Endodermal cell (in vitro differentiated cells): Measurements from ENCODE around the gene SLK. TPM values are rescaled to one million over a fixed set of nuclear protein-coding genes. Genes with fewer than 3 reads are reported as not detected.

Source experiments
- DNase-seq: peaks from one replicate; pipeline ENCODE4 v3.0.0-alpha.2; 2017
- H3K27ac ChIP-seq: 2 replicates; pipeline ENCODE4 v1.5.1; 2013; ENCODE audit warnings: mild to moderate bottlenecking, low read depth, low read length, moderate library complexity
- H3K27me3 ChIP-seq: 2 replicates; pipeline ENCODE4 v1.6.1; 2013; ENCODE audit warnings: mild to moderate bottlenecking, low read length, moderate library complexity; ENCODE audit not compliant: insufficient read depth, control insufficient read depth, poor library complexity, severe bottlenecking
- H3K36me3 ChIP-seq: 2 replicates; pipeline ENCODE4 v1.7.0; 2013; ENCODE audit warnings: mild to moderate bottlenecking, low read length, moderate library complexity; ENCODE audit not compliant: control insufficient read depth, insufficient read depth
- H3K4me1 ChIP-seq: one replicate; pipeline ENCODE4 v1.7.0; 2013; ENCODE audit warnings: low read length; ENCODE audit not compliant: control insufficient read depth, insufficient read depth
- H3K4me3 ChIP-seq: 2 replicates; pipeline ENCODE4 v1.5.1; 2013; ENCODE audit warnings: mild to moderate bottlenecking, low read length, moderate library complexity
- H3K9ac ChIP-seq: 2 replicates; pipeline ENCODE4 v1.6.1; 2013; ENCODE audit warnings: mild to moderate bottlenecking, low read length, moderate library complexity; ENCODE audit not compliant: poor library complexity, severe bottlenecking; ENCODE audit errors: extremely low read depth
- H3K9me3 ChIP-seq: 2 replicates; pipeline ENCODE4 v1.6.1; 2013; ENCODE audit warnings: mild to moderate bottlenecking, low read length, moderate library complexity; ENCODE audit not compliant: control insufficient read depth
- H3K27ac Mint-ChIP-seq: 2 replicates; pipeline ENCODE4 v1.8.0; 2020; ENCODE audit warnings: mixed read lengths
- H3K27me3 Mint-ChIP-seq: 2 replicates; pipeline ENCODE4 v1.8.0; 2021; ENCODE audit warnings: mild to moderate bottlenecking, mixed read lengths; ENCODE audit not compliant: insufficient read depth
- H3K36me3 Mint-ChIP-seq: 2 replicates; pipeline ENCODE4 v1.8.0; 2020; ENCODE audit warnings: low read depth, mixed read lengths
- H3K4me1 Mint-ChIP-seq: 2 replicates; pipeline ENCODE4 v1.8.0; 2020; ENCODE audit warnings: mixed read lengths
- H3K4me3 Mint-ChIP-seq: 2 replicates; pipeline ENCODE4 v1.8.0; 2020; ENCODE audit warnings: mild to moderate bottlenecking, moderate library complexity, mixed read lengths
- H3K9me3 Mint-ChIP-seq: 2 replicates; pipeline ENCODE4 v1.8.0; 2020; ENCODE audit warnings: mild to moderate bottlenecking, mixed read lengths
- CTCF ChIP-seq: fragments of 200-600 bp; sonication (generic); conservative IDR thresholded peaks from 2 replicates; pipeline ENCODE4 v1.5.0; 2021; ENCODE audit warnings: antibody characterized with exemption, mild to moderate bottlenecking
- WGBS, 2 experiments: methylation state at CpG; one replicate each; pipeline versions ENCODE4 v1.1.5 to v1.1.7; 2013; ENCODE audit warnings: missing lambda C conversion rate in 2 of 2, mixed read lengths in 1 of 2; ENCODE audit not compliant: insufficient coverage in 1 of 2, insufficient read length in 1 of 2; 5-methylcytosine and 5-hydroxymethylcytosine counted together
- total RNA-seq, 2 donors: library from RNA; stranded (reverse); fragmentation: NEBNext Ultra II Directional in 1 of 2; extraction: Animal tissue kit (Norgen Biotek cat#: 25700) in 1 of 2; gene quantifications; 2 replicates in 1 of 2; 3 replicates in 1 of 2; pipeline ENCODE4 v1.2.1, GENCODE V29; 2021

SLK gene
- total RNA-seq, 2 donors from 2014 or later, result 23.4 to 32.9 TPM

GRCh38 chr10:103960103-103960502, 6.8 kb upstream of the SLK start:
- H3K9me3 ChIP-seq, result no peaks in the 10 kb centered on the region
- H3K27ac Mint-ChIP-seq, result no peak overlapping the region
- H3K9me3 Mint-ChIP-seq, result no peaks in the 10 kb centered on the region
- no peak for TF ChIP-seq CTCF
- H3K4me1 ChIP-seq, result no peaks in the 10 kb centered on the region
- peaks cover 6% of the 10 kb centered on the region for H3K27me3 ChIP-seq
- no peak overlapping the region for H3K4me3 ChIP-seq
- no peaks in the 10 kb centered on the region for H3K4me1 Mint-ChIP-seq
- no peaks in the 10 kb centered on the region for H3K36me3 Mint-ChIP-seq
- no peak overlapping the region for H3K27ac ChIP-seq
- no peaks in the 10 kb centered on the region for H3K27me3 Mint-ChIP-seq
- no peak overlapping the region for H3K9ac ChIP-seq
- DNase-seq, result no peak
- no peak overlapping the region for H3K4me3 Mint-ChIP-seq
- WGBS, 2 experiments, result 85 to 89% methylated on average over 3 of the region's 3 CpGs
- H3K36me3 ChIP-seq, result no peaks in the 10 kb centered on the region

GRCh38 chr10:103967448-103968071, 620 bp downstream of the SLK start:
- H3K36me3 Mint-ChIP-seq, result peaks cover under 1% of the 10 kb centered on the region
- Histone ChIP-seq H3K9ac (peak overlapping the region; percentile 70), H3K4me3 (peak overlapping the region; percentile 100), H3K36me3 (no peaks in the 10 kb centered on the region), H3K27me3 (no peaks in the 10 kb centered on the region), H3K9me3 (no peaks in the 10 kb centered on the region), H3K27ac (no peak overlapping the region), H3K4me1 (no peaks in the 10 kb centered on the region)
- 0 to 1% methylated on average over 28 to 55 of the region's 55 CpGs for WGBS, 2 experiments
- peaks cover 2% of the 10 kb centered on the region for H3K27me3 Mint-ChIP-seq
- H3K9me3 Mint-ChIP-seq, result no peaks in the 10 kb centered on the region
- H3K4me3 Mint-ChIP-seq, result peak overlapping the region; percentile 86
- no peak for TF ChIP-seq CTCF
- H3K4me1 Mint-ChIP-seq, result peaks cover 13% of the 10 kb centered on the region
- H3K27ac Mint-ChIP-seq, result peak overlapping the region; percentile 86
- peak; percentile 59 for DNase-seq

- Mint-ChIP-seq H3K27ac (no peak overlapping the region), H3K4me3 (peak overlapping the region; percentile 86), H3K9me3 (no peaks in the 10 kb centered on the region), H3K4me1 (peaks cover 13% of the 10 kb centered on the region), H3K36me3 (peaks cover 4% of the 10 kb centered on the region), H3K27me3 (peaks cover 2% of the 10 kb centered on the region)
- no peaks in the 10 kb centered on the region for H3K4me1 ChIP-seq
- TF ChIP-seq CTCF, result no peak
- H3K9me3 ChIP-seq, result no peaks in the 10 kb centered on the region
- no peaks in the 10 kb centered on the region for H3K36me3 ChIP-seq
- H3K27me3 ChIP-seq, result no peaks in the 10 kb centered on the region
- WGBS, 2 experiments, result 89 to 90% methylated on average over 13 to 23 of the region's 23 CpGs
- peak overlapping the region; percentile 70 for H3K9ac ChIP-seq
- DNase-seq, result no peak
- H3K4me3 ChIP-seq, result peak overlapping the region; percentile 100
- no peak overlapping the region for H3K27ac ChIP-seq
Observed at GRCh38 chr10:103968441-103969391, 1.8 kb downstream of the SLK start.
